ENCODE measurements around the gene ZNF568. TPM values are rescaled to one million over a fixed set of nuclear protein-coding genes. Genes with fewer than 3 reads are reported as not detected.

The ZNF568 gene
- total RNA-seq, 6 experiments from 2014 or later: 1.9 to 4.9 (median 2.2) TPM

- peak; percentile 59 to 66 (median 62) for DNase-seq
- TF ChIP-seq CTCF (IDR thresholded peaks at IDR 0.05): no peak
- TF ChIP-seq POLR2A (IDR thresholded peaks at IDR 0.05): no peak
- H3K27ac ChIP-seq: no peak overlapping the region
- intact Hi-C loops (cut with DNase I): no loop called here
- peak; percentile 48 to 76 (median 61) for ATAC-seq
- H3K36me3 ChIP-seq: no peaks in the 10 kb centered on the region
- peaks cover 0 to 4% (median 0%) of the 10 kb centered on the region in 4 donors for H3K9me3 ChIP-seq
- no peaks in the 10 kb centered on the region for H3K4me1 ChIP-seq
- peak overlapping the region; percentile 11 to 36 (median 27) for H3K4me3 ChIP-seq
- WGBS (ENCODE audit: insufficient coverage, low coverage, low lambda C conversion rate, missing lambda C conversion rate): 30% methylated on average over 21 of the region's 48 CpGs
- no peaks in the 10 kb centered on the region for H3K27me3 ChIP-seq
Measured at GRCh38 chr19:37007587-37008220, 91.6 kb downstream of the ZNF568 start.

- Histone ChIP-seq H3K27ac (no peak overlapping the region), H3K27me3 (no peaks in the 10 kb centered on the region), H3K4me1 (no peaks in the 10 kb centered on the region), H3K4me3 (no peak overlapping the region), H3K36me3 (no peaks in the 10 kb centered on the region), H3K9me3 (peaks cover 0 to 6% (median 0%) of the 10 kb centered on the region in 4 donors)
- DNase-seq: no peak
- no CpG with 5 or more reads among the region's 28 CpGs for WGBS (ENCODE audit: insufficient coverage, low coverage, low lambda C conversion rate, missing lambda C conversion rate)
- TF ChIP-seq POLR2A (IDR thresholded peaks at IDR 0.05) (no peak), CTCF (IDR thresholded peaks at IDR 0.05) (no peak)
- ATAC-seq: no peak
- intact Hi-C loops (cut with DNase I): no loop called here
Measured at GRCh38 chr19:37009871-37010270, 93.7 kb downstream of the ZNF568 start.

GRCh38 chr19:37012093-37012745 is 96.1 kb downstream of the ZNF568 start:
- DNase-seq: no peak
- Histone ChIP-seq H3K36me3 (no peaks in the 10 kb centered on the region), H3K9me3 (peaks cover 0 to 3% (median 0%) of the 10 kb centered on the region in 4 donors), H3K4me3 (no peak overlapping the region), H3K4me1 (no peaks in the 10 kb centered on the region), H3K27ac (no peak overlapping the region), H3K27me3 (no peaks in the 10 kb centered on the region)
- no peak for ATAC-seq
- no peak for TF ChIP-seq POLR2A (IDR thresholded peaks at IDR 0.05)
- no peak for TF ChIP-seq CTCF (IDR thresholded peaks at IDR 0.05)
- WGBS (ENCODE audit: insufficient coverage, low coverage, low lambda C conversion rate, missing lambda C conversion rate): 94% methylated on average over 14 of the region's 41 CpGs
- intact Hi-C loops (cut with DNase I): no loop called here

GRCh38 chr19:37014456-37014855 is 98.3 kb downstream of the ZNF568 start:
- Histone ChIP-seq H3K4me3 (no peak overlapping the region), H3K4me1 (no peaks in the 10 kb centered on the region), H3K36me3 (no peaks in the 10 kb centered on the region), H3K9me3 (peaks cover 0 to 8% (median 0%) of the 10 kb centered on the region in 4 donors), H3K27me3 (no peaks in the 10 kb centered on the region), H3K27ac (no peak overlapping the region)
- no peak for DNase-seq
- no peak for TF ChIP-seq POLR2A (IDR thresholded peaks at IDR 0.05)
- no peak for TF ChIP-seq CTCF (IDR thresholded peaks at IDR 0.05)
- no peak for ATAC-seq
- intact Hi-C loops (cut with DNase I): no loop called here
- WGBS (ENCODE audit: insufficient coverage, low coverage, low lambda C conversion rate, missing lambda C conversion rate): no CpG with 5 or more reads among the region's 23 CpGs
